IMR-90 (cell line): ENCODE results near the gene NPEPPS.
"Not testable (repeated sequence)": the region's sequence is repeated elsewhere in the genome, so short reads cannot be mapped to it uniquely, and the experiment has no call there.

ENCODE experiments used
- BHLHE40 ChIP-seq: fragments of 150-350 bp; IDR thresholded peaks from 2 replicates; pipeline ENCODE4 v1.6.1; 2016; ENCODE audit warnings: mild to moderate bottlenecking, low read depth, low read length
- CTCF ChIP-seq: conservative IDR thresholded peaks from 2 replicates; pipeline ENCODE4 v1.5.1; 2012; ENCODE audit warnings: mild to moderate bottlenecking, low read depth, low read length, improper control_type of control experiment
- FOS ChIP-seq: fragments of 150-350 bp; IDR thresholded peaks from 2 replicates; pipeline ENCODE4 v1.6.1; 2016; ENCODE audit warnings: low read depth, low read length
- RCOR1 ChIP-seq: IDR thresholded peaks from 2 replicates; pipeline ENCODE4 v1.6.1; 2012; ENCODE audit warnings: mild to moderate bottlenecking, low read length, improper control_type of control experiment; ENCODE audit not compliant: insufficient replicate concordance
- TF ChIP-seq, protein P1 (sequence below): fragments of 150-350 bp; IDR thresholded peaks from 2 replicates; pipeline ENCODE4 v1.6.1; 2016; ENCODE audit warnings: low read depth, mild to moderate bottlenecking, low read length, moderate library complexity, borderline replicate concordance

- not testable (repeated sequence) for TF ChIP-seq BHLHE40, FOS, RCOR1, CTCF
- TF ChIP-seq, protein P1, sequence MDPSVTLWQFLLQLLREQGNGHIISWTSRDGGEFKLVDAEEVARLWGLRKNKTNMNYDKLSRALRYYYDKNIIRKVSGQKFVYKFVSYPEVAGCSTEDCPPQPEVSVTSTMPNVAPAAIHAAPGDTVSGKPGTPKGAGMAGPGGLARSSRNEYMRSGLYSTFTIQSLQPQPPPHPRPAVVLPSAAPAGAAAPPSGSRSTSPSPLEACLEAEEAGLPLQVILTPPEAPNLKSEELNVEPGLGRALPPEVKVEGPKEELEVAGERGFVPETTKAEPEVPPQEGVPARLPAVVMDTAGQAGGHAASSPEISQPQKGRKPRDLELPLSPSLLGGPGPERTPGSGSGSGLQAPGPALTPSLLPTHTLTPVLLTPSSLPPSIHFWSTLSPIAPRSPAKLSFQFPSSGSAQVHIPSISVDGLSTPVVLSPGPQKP: not testable (repeated sequence)
Observed at GRCh38 chr17:47502776-47503455, 28.0 kb upstream of the NPEPPS start.
